Measurements from ENCODE around the gene CAMK1D.

The CAMK1D gene

GRCh38 chr10:12375076-12375504, 25.7 kb downstream of the CAMK1D start:
- ATAC-seq (no peak), DNase-seq (no peak)

- ATAC-seq: no peak
- DNase-seq: no peak
These were observed 26.9 kb downstream of the CAMK1D start for GRCh38 chr10:12376211-12376610.

- DNase-seq (no peak), ATAC-seq (no peak)
These were observed 28.4 kb downstream of the CAMK1D start for GRCh38 chr10:12377658-12378290.

DNA sequence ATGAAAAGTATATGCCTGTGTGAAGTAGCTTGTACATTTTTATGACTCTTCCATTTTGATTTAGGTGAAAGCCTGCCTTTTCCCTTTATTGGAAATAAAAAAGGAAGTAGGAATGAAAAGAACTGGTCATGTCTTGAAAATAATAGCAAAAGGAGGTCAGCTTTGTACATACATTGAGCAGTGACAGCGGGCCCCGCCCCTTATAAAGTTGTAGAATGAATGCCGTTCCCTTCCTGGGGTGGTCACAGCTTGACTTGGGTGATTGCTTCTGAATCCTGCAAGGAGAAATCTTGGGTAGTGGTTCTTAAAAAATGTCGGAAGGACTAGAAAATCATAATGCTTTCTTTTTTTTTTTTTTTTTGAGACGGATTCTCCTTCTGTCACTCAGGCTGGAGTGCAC, 31.7 kb downstream of the CAMK1D start:
- ATAC-seq (no peak), DNase-seq (no peak)

- DNase-seq (no peak), ATAC-seq (peak; percentile 52)
These were observed 32.3 kb downstream of the CAMK1D start for GRCh38 chr10:12381536-12382156.

DNA sequence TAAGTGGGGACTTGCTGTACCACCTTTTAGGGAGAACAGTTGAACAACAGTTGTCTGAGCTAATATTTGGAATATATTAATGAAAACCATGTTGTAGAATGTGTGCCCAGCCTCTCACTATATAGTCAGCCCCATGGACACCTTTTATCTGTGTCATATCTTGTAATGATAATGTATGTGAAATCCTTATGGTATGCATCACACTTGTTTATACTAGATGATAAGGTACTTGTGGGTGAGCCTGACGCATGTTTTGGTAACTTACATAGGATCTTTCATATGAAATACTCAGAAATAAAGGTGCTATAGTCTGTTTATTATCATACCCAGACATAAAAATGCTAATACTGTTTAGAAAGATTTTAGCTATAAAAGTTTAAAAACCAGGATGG, 32.8 kb downstream of the CAMK1D start:
- ATAC-seq: peak; percentile 71
- DNase-seq: no peak

DNA sequence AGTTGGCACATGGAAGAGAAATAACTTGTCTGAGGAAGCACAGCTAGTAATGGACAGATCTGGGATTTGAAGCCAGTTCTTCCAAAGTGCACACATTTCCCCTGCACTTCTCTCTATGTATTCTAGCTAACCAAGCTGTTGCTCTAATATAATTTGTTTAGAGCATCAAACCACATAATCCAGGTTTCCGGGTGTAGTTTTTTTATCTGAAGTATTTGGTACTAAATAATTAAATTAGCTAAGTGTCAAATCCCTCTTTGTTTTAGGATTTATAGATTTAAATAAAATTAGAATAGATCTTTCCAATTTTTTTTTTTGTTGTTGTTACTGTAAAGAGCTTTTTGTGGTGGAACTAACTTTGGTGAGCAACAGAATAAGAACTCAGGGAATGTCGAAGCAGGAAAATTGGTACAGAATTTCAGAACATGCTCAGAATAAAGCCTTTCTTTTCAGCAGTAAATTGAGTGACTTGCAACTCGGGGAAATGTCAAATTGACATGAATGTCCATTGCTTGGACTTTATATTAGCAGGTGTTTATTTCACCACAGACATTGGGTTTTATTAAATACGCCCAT, 33.7 kb downstream of the CAMK1D start:
- ATAC-seq (no peak), DNase-seq (no peak)

- no peak for DNase-seq
These were observed 35.6 kb downstream of the CAMK1D start for GRCh38 chr10:12384906-12385305.

DNA sequence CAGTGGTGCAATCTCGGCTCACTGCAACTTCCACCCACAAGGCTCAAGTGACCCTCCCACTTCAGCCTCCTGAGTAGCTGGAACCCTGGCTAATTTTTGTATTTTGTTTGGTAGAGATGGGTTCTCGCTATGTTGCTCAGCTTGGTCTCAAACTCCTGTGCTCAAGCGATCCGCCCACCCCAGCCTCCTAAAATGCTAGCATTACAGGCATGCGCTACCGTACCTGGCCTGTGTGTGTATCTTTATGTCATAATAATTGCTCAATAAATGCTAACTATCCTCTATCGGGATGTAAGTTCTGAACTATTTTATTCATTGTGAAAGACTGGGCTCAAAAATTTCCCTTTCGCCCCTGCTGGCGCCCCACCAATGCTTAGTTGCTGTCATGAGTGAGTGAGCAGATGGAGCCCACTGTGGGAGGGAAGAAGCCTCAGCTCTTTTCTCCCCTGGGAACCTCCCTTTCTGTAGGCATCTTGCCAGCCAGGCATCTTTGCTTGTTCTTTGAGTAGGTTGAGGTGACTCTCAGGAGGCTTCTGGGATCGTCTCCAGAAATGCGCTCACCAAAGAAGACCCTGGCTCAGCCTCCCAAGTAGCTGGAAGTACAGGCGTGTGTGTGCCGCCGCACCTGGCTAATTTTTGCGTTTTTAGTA, 38.3 kb downstream of the CAMK1D start:
- no peak for DNase-seq
- ATAC-seq: no peak

More at GRCh38 chr10:12384906-12385305, 35.6 kb downstream of the CAMK1D start:
- ATAC-seq: no peak

DNA sequence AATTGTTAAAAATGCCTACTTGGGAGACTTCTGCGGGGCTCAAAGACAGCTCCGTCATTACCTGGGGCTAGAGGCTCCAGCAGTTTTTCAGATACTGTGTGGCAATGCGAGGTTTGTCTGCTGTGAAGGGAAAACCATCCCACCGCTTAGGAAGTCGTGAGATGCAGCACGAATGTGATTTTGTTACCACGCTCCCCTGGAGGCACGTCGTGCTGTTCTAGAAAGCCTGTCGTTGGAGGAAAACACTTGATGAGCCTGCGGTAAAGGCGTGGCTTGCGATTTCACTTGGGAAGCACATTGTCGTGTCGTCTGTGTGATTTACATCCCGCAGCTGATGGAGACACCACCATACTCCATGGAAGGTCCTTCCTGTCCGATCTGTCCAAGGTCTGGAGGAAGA, 39.3 kb downstream of the CAMK1D start:
- DNase-seq (no peak), ATAC-seq (no peak)

DNA sequence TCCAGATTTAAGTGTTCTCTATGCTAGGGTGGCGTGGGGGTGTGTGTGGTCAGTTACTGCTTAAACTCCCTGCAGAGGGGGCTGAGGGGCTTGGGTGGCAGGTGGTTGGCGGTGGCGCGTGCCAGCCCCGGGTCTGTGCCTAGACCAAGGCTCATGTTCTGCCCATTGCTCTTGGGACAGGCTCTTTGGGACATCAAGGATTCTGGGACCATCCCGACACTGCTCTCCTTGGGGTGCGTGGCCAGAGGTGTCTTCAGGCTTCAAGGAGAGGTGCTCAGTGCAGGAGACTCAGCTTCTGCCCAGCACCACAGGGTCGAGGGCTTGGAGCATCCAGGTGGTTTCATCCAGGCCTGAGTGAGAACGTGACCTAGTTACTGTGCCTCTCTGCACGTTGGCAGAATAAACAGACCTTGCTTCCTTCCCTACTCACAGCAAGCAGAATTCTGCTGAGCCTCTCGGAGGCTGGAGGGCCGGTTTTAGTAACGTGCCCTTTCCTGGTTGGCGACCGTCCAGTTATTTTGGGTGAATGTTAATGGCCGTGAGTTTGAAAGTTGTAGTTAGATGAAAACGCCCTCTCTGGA, 39.9 kb downstream of the CAMK1D start:
- DNase-seq (no peak), ATAC-seq (no peak)

DNA sequence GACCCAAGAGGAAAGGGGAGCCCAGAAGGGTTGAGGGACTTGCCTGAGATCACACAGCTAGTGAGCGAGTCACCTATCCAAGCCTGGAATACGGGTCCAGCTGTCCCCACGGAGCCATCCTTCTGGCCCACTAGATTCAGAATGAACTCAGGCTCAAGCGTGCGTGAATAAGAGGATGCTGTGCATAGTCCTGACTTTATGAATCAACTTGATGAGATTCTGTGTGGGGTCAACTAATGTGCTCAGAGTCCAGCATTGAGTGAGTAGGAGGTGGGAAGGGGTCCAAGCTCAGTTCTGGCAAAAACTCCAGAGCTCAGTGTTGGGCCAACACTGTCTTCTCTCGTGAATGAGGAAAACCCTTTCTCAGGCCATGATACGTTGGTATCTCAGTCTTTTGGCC, 41.4 kb downstream of the CAMK1D start:
- DNase-seq: no peak
- ATAC-seq: no peak

DNA sequence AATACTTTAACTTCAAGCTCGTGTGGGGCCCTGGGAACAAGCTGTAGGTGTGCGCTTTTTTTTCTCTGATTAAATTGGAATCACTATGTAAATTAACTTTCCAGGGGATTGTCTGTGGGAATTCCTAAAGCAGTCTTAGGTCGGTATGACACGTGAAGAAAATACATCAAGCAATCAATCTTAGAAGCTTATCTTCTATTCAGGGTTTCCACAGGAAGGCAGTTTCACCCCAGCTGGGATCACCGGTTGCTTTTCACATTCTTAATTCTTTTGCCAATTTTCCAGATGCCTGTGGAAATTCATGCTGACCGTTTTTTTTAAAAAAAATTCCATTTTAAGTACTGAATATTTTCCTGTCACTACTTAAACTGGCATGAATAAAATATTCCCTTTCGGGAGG, 41.9 kb downstream of the CAMK1D start:
- ATAC-seq (no peak), DNase-seq (no peak)

DNA sequence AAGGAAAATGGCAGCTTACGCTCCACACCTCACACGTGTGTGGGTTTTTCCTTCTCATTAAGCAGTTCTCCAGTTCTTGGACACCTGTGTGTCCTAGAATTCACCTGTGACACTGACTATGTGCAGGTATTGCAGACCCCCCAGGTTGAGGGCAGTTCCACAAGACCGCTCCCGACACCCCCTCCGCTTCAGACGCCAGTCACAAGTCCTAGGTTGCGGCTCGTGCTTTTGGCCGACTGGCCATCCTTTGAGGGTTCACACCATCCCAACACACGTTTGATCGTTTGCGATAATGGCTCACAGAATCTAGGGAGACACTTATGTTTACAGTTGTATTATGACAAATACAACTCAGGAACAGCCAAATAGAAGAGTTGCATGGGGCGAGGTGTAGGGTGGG, 44.5 kb downstream of the CAMK1D start:
- DNase-seq: no peak
- no peak for ATAC-seq

DNA sequence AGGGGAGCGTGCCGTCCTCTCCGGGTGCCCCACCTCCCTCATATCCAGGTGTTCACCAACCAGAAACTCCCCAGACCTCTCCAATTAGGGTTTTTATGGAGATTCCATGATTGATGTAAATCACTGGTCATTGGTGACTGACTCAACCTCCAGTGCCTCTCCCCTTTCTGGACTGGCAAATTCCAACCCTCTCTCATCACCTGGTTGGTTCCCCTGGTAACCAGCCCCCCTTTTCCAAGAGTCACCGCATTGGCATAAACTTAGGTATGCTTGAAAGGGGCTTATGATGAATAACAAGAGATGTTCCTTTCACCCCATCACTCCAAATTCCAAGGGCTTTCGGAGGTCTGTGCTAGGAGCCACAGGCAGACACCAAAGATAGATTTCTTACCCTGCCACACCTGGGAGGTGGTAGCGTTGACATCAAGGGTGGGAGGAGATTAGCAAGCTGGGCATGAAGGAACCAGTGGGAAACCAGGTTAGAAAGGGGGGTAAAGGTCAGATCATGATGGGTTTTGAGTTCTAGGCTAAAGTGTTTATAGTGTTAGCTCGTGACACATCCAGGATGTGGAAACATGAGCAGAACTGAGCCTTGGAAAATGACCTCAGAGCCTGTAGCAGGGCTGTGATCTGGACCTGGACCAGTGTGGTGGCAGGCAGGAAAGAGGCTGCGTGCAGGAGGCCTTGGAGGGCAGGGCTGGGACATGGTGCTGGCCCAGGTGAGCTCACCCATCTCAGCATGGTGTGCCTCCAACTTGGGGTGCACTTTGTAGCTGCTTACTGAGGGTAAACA, 45.1 kb downstream of the CAMK1D start:
- ATAC-seq: peak; percentile 75
- DNase-seq: no peak

DNA sequence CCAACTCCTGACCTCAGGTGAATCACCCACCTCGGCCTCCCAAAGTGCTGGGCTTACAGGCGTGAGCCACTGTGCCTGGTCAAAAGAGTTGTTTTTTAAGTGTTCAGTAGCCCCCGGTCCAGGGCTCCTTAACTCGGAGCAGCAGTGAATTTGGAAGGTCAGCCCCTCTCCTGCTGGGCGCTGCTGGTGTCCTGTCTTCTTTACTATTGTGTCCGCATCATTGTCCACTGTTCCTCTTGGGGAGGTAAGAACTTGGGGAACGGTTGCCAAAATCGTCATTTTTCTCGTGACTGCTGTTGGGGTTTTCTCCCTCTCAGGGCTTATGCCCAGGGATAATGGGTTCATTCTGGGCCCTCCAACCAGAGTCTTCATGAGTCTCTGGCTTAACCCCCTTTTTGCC, 46.7 kb downstream of the CAMK1D start:
- no peak for DNase-seq
- no peak for ATAC-seq

GRCh38 chr10:12396567-12396966, 47.2 kb downstream of the CAMK1D start:
- no peak for DNase-seq
- no peak for ATAC-seq

DNA sequence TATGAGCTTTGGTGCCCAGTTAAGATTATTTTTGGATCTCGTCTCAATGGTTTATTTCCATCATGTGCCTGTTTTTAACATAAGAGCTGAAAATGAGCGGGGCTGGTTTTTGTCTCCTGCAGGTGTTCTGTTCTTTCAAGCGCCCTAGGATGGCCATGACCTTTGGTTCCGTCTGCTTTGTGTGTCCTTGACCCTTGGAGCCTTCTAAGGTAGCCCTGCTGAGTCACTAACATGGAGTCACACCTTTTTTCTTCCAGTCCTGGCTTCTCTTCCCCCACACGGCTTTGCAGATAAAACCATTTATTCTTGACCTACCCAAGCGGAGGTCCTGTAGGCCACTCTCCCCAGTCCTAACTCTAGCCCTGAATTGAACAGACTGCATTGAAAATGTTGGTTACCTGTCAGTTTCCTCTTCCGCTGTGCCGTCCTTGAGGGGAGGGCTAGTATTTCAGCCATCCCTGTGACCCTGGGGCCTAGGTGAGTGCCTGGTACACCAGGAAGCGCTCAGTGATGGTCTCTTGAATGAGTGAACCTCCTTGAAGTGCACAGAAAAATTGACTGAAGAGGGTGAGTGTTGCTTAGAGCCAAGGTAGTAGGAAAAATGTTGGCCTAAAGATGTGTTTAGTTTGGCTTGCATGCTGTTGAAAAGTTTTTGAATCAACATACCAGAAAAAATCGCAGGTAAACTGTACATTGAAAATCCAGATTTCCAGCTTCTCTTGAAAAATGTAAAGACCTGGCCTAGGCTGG, 48.0 kb downstream of the CAMK1D start:
- ATAC-seq (no peak), DNase-seq (no peak)

DNA sequence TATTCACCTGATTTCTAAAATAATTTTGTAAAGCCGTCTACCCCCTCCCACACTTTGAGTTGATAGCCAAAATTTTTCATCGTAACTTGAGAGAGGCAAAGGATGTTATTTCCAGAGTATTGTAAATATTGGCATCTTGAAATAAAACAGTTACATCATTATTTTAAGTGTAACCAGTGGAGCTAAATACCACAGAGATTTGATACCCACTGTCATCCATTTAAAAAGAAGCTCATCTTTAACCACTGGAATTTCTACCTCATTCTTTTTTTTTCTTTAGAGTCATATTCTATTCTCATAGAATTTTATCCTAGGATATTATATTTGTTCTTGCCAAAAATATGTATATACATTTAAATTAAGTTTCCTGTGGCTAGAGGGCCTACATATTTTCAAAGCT, 48.6 kb downstream of the CAMK1D start:
- DNase-seq: no peak
- ATAC-seq: no peak

DNA sequence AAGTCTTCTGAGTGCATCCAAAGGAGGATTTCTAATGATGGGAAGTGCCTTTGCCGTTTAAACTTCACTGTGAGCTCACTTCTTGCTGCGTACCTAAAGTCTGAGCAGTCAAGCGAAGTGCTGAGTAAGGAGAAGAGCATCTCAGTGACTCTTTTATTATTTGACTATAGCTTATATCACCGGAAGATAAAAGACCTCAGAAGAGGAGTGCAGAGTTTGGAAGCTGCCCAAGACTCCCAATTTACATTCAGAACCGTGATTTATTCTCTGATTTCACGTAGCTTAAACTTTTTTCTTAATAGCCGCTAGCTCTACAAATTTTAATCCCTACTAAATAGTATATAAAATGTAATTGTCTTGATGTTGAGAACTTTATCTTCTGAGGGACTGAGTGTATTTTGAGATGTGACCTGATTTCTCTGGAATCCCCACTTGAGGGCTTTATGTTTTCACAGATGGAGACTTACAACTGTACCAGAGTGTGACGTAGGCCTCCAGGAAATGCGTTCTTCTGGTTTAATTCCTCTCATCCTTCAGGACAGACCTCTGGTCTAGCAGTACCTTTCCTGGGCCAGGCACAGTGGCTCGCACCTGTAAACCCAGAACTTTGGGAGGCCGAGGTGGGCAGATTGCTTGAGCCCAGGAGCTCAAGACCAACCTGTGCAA, 51.1 kb downstream of the CAMK1D start:
- ATAC-seq: no peak
- no peak for DNase-seq

DNA sequence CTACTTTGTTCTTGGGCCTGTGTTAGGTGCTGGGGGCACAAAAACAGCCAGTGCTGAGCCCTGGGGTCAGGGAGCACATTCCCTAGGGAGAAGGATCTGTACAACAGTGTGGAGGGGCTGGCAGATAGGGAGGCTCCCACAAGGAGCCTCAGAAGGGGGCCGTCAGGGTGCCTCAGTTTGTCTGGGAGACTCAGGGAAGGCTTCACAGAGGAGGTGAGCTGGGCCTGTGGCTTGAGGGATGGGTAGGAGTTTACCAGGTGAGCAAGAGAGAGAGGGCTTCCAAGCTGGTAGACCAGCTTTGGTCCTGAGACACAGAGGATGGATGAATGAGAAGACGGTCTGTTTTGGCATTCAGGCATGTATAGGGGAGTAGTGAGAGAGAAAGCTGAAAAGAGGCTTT, 52.1 kb downstream of the CAMK1D start:
- DNase-seq (no peak), ATAC-seq (no peak)

All from stimulated activated naive CD8-positive, alpha-beta T cell treated with anti-CD3 and anti-CD28 coated beads, Interleukin-15, Interleukin-2, amounts not matched to agents 100 U/mL and 50 U/mL, for 24 hours (primary cell).